HepG2 (cell line): ENCODE measurements around the gene TIAM2. TPM values are rescaled to one million over a fixed set of nuclear protein-coding genes. Genes with fewer than 3 reads are reported as not detected.

Experiments
- ATAC-seq: fragments of 200-7000 bp; cut with Tn5 transposase; 3 replicates; pipeline ENCODE4 v1.9.1; 2020; ENCODE audit warnings: mild to moderate bottlenecking, moderate library complexity
- BruUV-seq: library from RNA; stranded (reverse); fragments of 400-500 nt; replicated peaks from 2 replicates; lab custom pipeline; 2021; lab: Mats Ljungman, UMichigan
- CTCF ChIA-PET: fragments of 300-600 bp; formaldehyde crosslinking; extraction: SDS; loops from one replicate; lab custom pipeline; 2021; ENCODE audit warnings: low total read pairs, inconsistent platforms, low intra/inter-chr PET ratio; lab: Yijun Ruan, JAX
- POLR2A ChIA-PET: fragments of 350-600 bp; sonication (Branson Sonifier 250); formaldehyde crosslinking; loops from one replicate; lab custom pipeline; 2020; ENCODE audit warnings: antibody characterized with exemption, inconsistent platforms; lab: Yijun Ruan, JAX
- DNase-seq: peaks from one replicate; pipeline ENCODE4 v3.0.0-alpha.2; 2015; ENCODE audit warnings: low spot score
- FAIRE-seq: peaks from 3 replicates; lab custom pipeline; 2011; peaks lifted over from hg19 to GRCh38; lab: Jason Lieb, UNC
- H2AFZ ChIP-seq: one replicate; pipeline ENCODE4 v1.6.1; 2011; ENCODE audit warnings: low read length, inconsistent platforms
- H3K27ac ChIP-seq: fragments of 300-600 bp; 3 replicates; pipeline ENCODE4 v1.8.0; 2011; ENCODE audit warnings: mixed run types, mild to moderate bottlenecking, mixed read lengths, low read length, inconsistent platforms; ENCODE audit not compliant: insufficient read depth; ENCODE audit errors: extremely low read length
- H3K27me3 ChIP-seq, 2 experiments: fragments of 200-600 bp in 1 of 2; 2 replicates in 1 of 2; 3 replicates in 1 of 2; pipeline versions ENCODE4 v1.6.0 to v1.8.0; 2011; ENCODE audit warnings: low read length in 2 of 2, mild to moderate bottlenecking in 2 of 2, moderate library complexity in 2 of 2, inconsistent platforms in 1 of 2; ENCODE audit not compliant: insufficient read depth in 2 of 2, control insufficient read depth in 1 of 2
- H3K36me3 ChIP-seq, 2 experiments: fragments of 200-600 bp in 1 of 2; replicated peaks in 1 of 2; 2 replicates in 1 of 2; 3 replicates in 1 of 2; pipeline versions ENCODE4 v1.5.1 to v1.8.0; 2011; ENCODE audit warnings: low read length in 2 of 2, inconsistent platforms in 1 of 2; ENCODE audit not compliant: insufficient read depth in 2 of 2, control insufficient read depth in 1 of 2
- H3K4me1 ChIP-seq: 2 replicates; pipeline ENCODE4 v1.5.1; 2012; ENCODE audit warnings: low read length, inconsistent platforms; ENCODE audit not compliant: insufficient read depth
- H3K4me2 ChIP-seq: 2 replicates; pipeline ENCODE4 v1.6.0; 2011; ENCODE audit warnings: low read depth, low read length, inconsistent platforms
- H3K4me3 ChIP-seq, 3 experiments: fragments of 200-600 bp in 1 of 3; sonication (generic), shearing (Covaris generic) in 1 of 3; replicated peaks in 1 of 3; 2 replicates each; pipeline ENCODE4 v1.5.1; 2011 to 2016; ENCODE audit warnings: low read length in 3 of 3, inconsistent platforms in 2 of 3, low read depth in 2 of 3, mild to moderate bottlenecking in 2 of 3, control low read depth in 1 of 3, mixed read lengths in 1 of 3; ENCODE audit not compliant: insufficient read depth in 1 of 3
- H3K79me2 ChIP-seq: one replicate; pipeline ENCODE4 v1.6.1; 2011; ENCODE audit warnings: low read length, inconsistent platforms; ENCODE audit not compliant: insufficient read depth
- H3K9ac ChIP-seq: 2 replicates; pipeline ENCODE4 v1.6.0; 2011; ENCODE audit warnings: mild to moderate bottlenecking, low read depth, low read length, inconsistent platforms; ENCODE audit not compliant: insufficient read depth
- H3K9me3 ChIP-seq: 2 replicates; pipeline ENCODE4 v1.5.1; 2012; ENCODE audit warnings: mild to moderate bottlenecking, low read length
- H4K20me1 ChIP-seq: 2 replicates; pipeline ENCODE4 v1.6.0; 2011; ENCODE audit warnings: inconsistent platforms, mild to moderate bottlenecking, low read length, moderate library complexity; ENCODE audit not compliant: insufficient read depth
- CHCHD3 ChIP-seq: sonication (generic); formaldehyde crosslinking; IDR thresholded peaks from 2 replicates; pipeline ENCODE4 v1.8.0; 2022; ENCODE audit warnings: mild to moderate bottlenecking, missing genetic modification reagents, moderate library complexity
- EEA1 ChIP-seq: sonication (generic); formaldehyde crosslinking; IDR thresholded peaks from 2 replicates; pipeline ENCODE4 v1.5.1; 2020; ENCODE audit warnings: mild to moderate bottlenecking, missing genetic modification reagents, borderline replicate concordance
- IRX3 ChIP-seq: sonication (generic); formaldehyde crosslinking; IDR thresholded peaks from 2 replicates; pipeline ENCODE4 v1.8.1; 2023; ENCODE audit warnings: mild to moderate bottlenecking, low read depth, missing genetic modification reagents, borderline replicate concordance
- JUND ChIP-seq: sonication (generic); formaldehyde crosslinking; IDR thresholded peaks from 2 replicates; pipeline ENCODE4 v1.8.0; 2022; ENCODE audit warnings: mild to moderate bottlenecking, missing genetic modification reagents
- NR3C1 ChIP-seq: sonication (generic); formaldehyde crosslinking; IDR thresholded peaks from 2 replicates; pipeline ENCODE4 v1.4.0; 2020; ENCODE audit warnings: missing genetic modification reagents
- SP2 ChIP-seq: sonication (generic); formaldehyde crosslinking; IDR thresholded peaks from 2 replicates; pipeline ENCODE4 v1.5.1; 2020; ENCODE audit warnings: mild to moderate bottlenecking, missing genetic modification reagents
- SRSF9 ChIP-seq: fragments of 200-400 bp; formaldehyde crosslinking; IDR thresholded peaks from 2 replicates; pipeline ENCODE4 v1.6.1; 2018; ENCODE audit warnings: borderline replicate concordance, mild to moderate bottlenecking, low read depth, low read length; ENCODE audit not compliant: insufficient read depth, poor library complexity, severe bottlenecking
- U2AF1 ChIP-seq: fragments of 200-400 bp; formaldehyde crosslinking; optimal IDR thresholded peaks from 2 replicates; pipeline ENCODE3; 2017; ENCODE audit warnings: mild to moderate bottlenecking, low read depth, low read length
- ZNF230 ChIP-seq: sonication (generic); formaldehyde crosslinking; IDR thresholded peaks from 2 replicates; pipeline ENCODE4 v1.4.0; 2020; ENCODE audit warnings: mild to moderate bottlenecking, missing genetic modification reagents
- ZNF232 ChIP-seq: sonication (generic); formaldehyde crosslinking; IDR thresholded peaks from 2 replicates; pipeline ENCODE4 v1.4.0; 2020; ENCODE audit warnings: missing genetic modification reagents, borderline replicate concordance
- ZNF263 ChIP-seq: sonication (generic); formaldehyde crosslinking; IDR thresholded peaks from 2 replicates; pipeline ENCODE4 v1.4.0; 2020; ENCODE audit warnings: missing genetic modification reagents
- ZNF264 ChIP-seq: sonication (generic); formaldehyde crosslinking; IDR thresholded peaks from 2 replicates; pipeline ENCODE4 v1.4.0; 2020; ENCODE audit warnings: missing genetic modification reagents
- ZNF30 ChIP-seq: sonication (generic); formaldehyde crosslinking; IDR thresholded peaks from 2 replicates; pipeline ENCODE4 v1.5.0; 2020; ENCODE audit warnings: mild to moderate bottlenecking, missing genetic modification reagents
- ZNF333 ChIP-seq: sonication (generic); formaldehyde crosslinking; IDR thresholded peaks from 2 replicates; pipeline ENCODE4 v1.4.0; 2020; ENCODE audit warnings: mild to moderate bottlenecking, missing genetic modification reagents, borderline replicate concordance
- ZNF33A ChIP-seq: sonication (generic); formaldehyde crosslinking; IDR thresholded peaks from 2 replicates; pipeline ENCODE4 v1.5.1; 2020; ENCODE audit warnings: missing genetic modification reagents, mild to moderate bottlenecking, moderate library complexity, borderline replicate concordance
- ZNF546 ChIP-seq: sonication (generic); formaldehyde crosslinking; conservative IDR thresholded peaks from 2 replicates; pipeline ENCODE4 v1.8.1; 2023; ENCODE audit warnings: mild to moderate bottlenecking, missing genetic modification reagents
- ZNF607 ChIP-seq: sonication (generic); formaldehyde crosslinking; IDR thresholded peaks from 2 replicates; pipeline ENCODE4 v1.5.1; 2020; ENCODE audit warnings: missing genetic modification reagents, mild to moderate bottlenecking, borderline replicate concordance
- WGBS: methylation state at CpG from one replicate; pipeline ENCODE4 v1.1.6; 2017; ENCODE audit warnings: low lambda C conversion rate; 5-methylcytosine and 5-hydroxymethylcytosine counted together
- in situ Hi-C: cut with HindIII; loops from 2 replicates; pipeline ENCODE4 v1.10.0; 2017; ENCODE audit warnings: low pct_unique_long_range_greater_than_20kb; ENCODE audit not compliant: extremely low pct_ligation_motif_present
- intact Hi-C: fragments of 100-400 bp; cut with micrococcal nuclease; formaldehyde crosslinking; loops from one replicate; pipeline ENCODE4 v1.10.0; 2022; ENCODE audit not compliant: unreplicated experiment
- polyA plus RNA-seq, 8 experiments: library from polyadenylated mRNA; depleted of rRNA in 3 of 8; stranded (reverse) in 7 of 8; unstranded in 1 of 8; fragments of >200 nt; fragmentation: Illumina TruSeq in 4 of 8; extraction: Trizol in 4 of 8; gene quantifications; 2 replicates each; pipeline versions ENCODE4 v1.2.1 to v1.2.3, GENCODE V29; 2011 to 2016; ENCODE audit warnings: low read depth in 4 of 8, missing spikeins in 1 of 8, mixed read lengths in 1 of 8; ENCODE audit not compliant: insufficient read depth in 1 of 8
- total RNA-seq, 5 experiments: library from RNA; depleted of rRNA; stranded (reverse); fragments of >200 nt; fragmentation: Illumina TruSeq; extraction: Trizol; gene quantifications; 2 replicates each; pipeline ENCODE4 v1.2.3, GENCODE V29; 2016; ENCODE audit warnings: low read depth in 1 of 5
- TF ChIP-seq, protein P1 (sequence below): sonication (generic); formaldehyde crosslinking; IDR thresholded peaks from 2 replicates; pipeline ENCODE4 v1.5.0; 2020; ENCODE audit warnings: mild to moderate bottlenecking, low read depth, missing genetic modification reagents, borderline replicate concordance
- TF ChIP-seq, protein P2 (sequence below): sonication (generic); formaldehyde crosslinking; IDR thresholded peaks from 2 replicates; pipeline ENCODE4 v1.5.0; 2020; ENCODE audit warnings: missing genetic modification reagents
- TF ChIP-seq, protein P3 (sequence below): sonication (generic); formaldehyde crosslinking; IDR thresholded peaks from 2 replicates; pipeline ENCODE4 v1.4.0; 2020; ENCODE audit warnings: low read depth, mild to moderate bottlenecking, missing genetic modification reagents

Gene TIAM2
- total and polyA plus RNA-seq, 2 of the 13 experiments (the other 11 are each of a cell fraction or from before 2014, with no cell fraction given), result 4.1 to 4.5 TPM

DNA sequence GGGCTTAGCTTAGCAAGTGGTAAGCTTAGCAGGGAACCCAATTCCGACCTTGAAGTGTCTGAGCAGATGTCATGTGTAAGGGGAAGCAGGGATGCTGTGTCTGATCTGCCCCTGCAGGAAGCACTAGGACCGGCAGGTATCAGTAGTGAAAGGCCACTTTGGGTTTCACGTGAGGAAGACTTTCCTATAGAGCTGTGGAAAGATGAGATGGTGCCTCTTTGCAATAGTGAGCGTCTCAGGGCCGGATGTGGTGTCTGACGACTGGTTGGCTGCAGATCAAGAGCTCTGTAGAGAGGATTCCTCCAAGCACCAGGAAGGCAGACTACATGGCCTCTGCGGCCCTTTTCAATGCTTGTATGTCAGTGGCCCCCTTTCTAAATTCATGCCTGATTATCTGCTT lies 98.3 kb downstream of the TIAM2 start:
- POLR2A ChIA-PET, result no interaction called here

More for the DNA sequence above, 98.3 kb downstream of the TIAM2 start:
- no peak overlapping the region for H2AFZ ChIP-seq
- H3K27me3 ChIP-seq, result no peaks in the 10 kb centered on the region
- TF ChIP-seq ZNF230, result no peak
- no peak for TF ChIP-seq NR3C1
- TF ChIP-seq ZNF263, result no peak
- no peak for TF ChIP-seq SP2
- no peak for TF ChIP-seq IRX3 (CRISPR knock-in tag)
- TF ChIP-seq, protein P1, sequence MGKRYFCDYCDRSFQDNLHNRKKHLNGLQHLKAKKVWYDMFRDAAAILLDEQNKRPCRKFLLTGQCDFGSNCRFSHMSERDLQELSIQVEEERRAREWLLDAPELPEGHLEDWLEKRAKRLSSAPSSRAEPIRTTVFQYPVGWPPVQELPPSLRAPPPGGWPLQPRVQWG (CRISPR knock-in tag), result no peak
- no peak for TF ChIP-seq EEA1
- no peak for TF ChIP-seq ZNF30 (CRISPR knock-in tag)
- TF ChIP-seq, protein P2, sequence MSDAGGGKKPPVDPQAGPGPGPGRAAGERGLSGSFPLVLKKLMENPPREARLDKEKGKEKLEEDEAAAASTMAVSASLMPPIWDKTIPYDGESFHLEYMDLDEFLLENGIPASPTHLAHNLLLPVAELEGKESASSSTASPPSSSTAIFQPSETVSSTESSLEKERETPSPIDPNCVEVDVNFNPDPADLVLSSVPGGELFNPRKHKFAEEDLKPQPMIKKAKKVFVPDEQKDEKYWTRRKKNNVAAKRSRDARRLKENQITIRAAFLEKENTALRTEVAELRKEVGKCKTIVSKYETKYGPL (CRISPR knock-in tag), result no peak
- no peak for TF ChIP-seq ZNF264 (CRISPR knock-in tag)
- no peak for TF ChIP-seq JUND
- TF ChIP-seq ZNF232 (CRISPR knock-in tag), result no peak
- no peak for TF ChIP-seq U2AF1
- no peak for TF ChIP-seq CHCHD3 (CRISPR knock-in tag)
- TF ChIP-seq ZNF546, result no peak
- no peak for TF ChIP-seq ZNF333 (CRISPR knock-in tag)
- no peak for TF ChIP-seq ZNF607
- TF ChIP-seq, protein P3, sequence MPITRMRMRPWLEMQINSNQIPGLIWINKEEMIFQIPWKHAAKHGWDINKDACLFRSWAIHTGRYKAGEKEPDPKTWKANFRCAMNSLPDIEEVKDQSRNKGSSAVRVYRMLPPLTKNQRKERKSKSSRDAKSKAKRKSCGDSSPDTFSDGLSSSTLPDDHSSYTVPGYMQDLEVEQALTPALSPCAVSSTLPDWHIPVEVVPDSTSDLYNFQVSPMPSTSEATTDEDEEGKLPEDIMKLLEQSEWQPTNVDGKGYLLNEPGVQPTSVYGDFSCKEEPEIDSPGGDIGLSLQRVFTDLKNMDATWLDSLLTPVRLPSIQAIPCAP (CRISPR knock-in tag), result no peak
- no peak for TF ChIP-seq SRSF9
- no peak for TF ChIP-seq ZNF33A (CRISPR knock-in tag)
- no peaks in the 10 kb centered on the region for H3K36me3 ChIP-seq
- no peak overlapping the region for H3K4me3 ChIP-seq
- intact Hi-C loops (no loop called here), in situ Hi-C loops (no loop called here)
- no peak overlapping the region for H3K27ac ChIP-seq
- no peak; the same call in 2 of the 3 replicates for ATAC-seq
- no peak for FAIRE-seq
- no peaks in the 10 kb centered on the region for H3K79me2 ChIP-seq
- CTCF ChIA-PET, result no interaction called here
- no peaks in the 10 kb centered on the region for H4K20me1 ChIP-seq
- WGBS, result 69% methylated on average over 7 of the region's 7 CpGs
- DNase-seq, result no peak
- H3K9me3 ChIP-seq, result no peaks in the 10 kb centered on the region
- BruUV-seq, result no TSS peak
- peaks cover 8% of the 10 kb centered on the region; the same call in 1 of the 2 replicates for H3K4me1 ChIP-seq
- H3K9ac ChIP-seq, result no peak overlapping the region
- no peak overlapping the region for H3K4me2 ChIP-seq
